Stimulated activated CD8-positive, alpha-beta memory T cell treated with anti-CD3 and anti-CD28 coated beads, Interleukin-12 subunit alpha, Interleukin-12 subunit beta, amount 100 ng/mL, for 4 hours (primary cell): Measurements from ENCODE around the gene ELMO1.

Source experiments
- DNase-seq: peaks from one replicate; pipeline ENCODE4 v3.0.0-alpha.2; 2020; ENCODE audit warnings: low read depth

The ELMO1 gene

DNA sequence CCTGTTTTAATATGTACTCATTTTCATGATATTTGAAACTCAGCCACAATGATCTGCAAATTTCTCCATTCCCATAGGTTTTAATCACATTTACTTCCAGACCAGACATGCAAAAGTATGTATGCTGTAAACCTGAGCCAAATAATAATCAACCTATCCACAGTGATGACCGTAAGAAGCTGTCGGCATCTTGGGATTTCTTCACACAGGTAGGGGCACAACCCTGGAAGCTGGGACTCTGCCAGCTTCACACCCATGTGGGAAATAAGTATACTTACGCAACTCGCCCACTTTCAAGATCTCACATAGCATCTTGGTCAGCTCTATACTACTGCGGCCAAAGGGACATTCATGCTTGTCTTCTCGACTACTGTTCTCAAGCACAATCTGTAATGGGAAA is 352.3 kb downstream of the ELMO1 start:
- DNase-seq, result no peak

DNA sequence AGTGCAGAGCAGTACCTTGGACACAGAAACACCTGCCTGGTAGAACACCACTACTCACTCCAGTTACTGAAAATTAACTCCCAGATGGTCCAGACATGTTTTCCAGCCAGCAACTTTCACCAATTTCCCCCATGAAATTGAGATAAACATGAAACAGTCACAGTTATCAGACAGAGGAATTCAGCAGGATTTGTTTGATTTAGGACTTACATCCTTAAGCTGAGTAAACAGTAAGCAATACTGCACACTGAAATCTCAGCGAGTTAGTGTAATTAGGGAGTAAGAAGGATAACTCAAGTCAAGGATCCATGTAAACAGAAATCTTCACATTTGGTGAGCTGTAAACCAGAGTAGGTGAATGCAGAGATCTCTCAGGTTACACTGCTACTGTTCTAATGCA is 353.5 kb downstream of the ELMO1 start:
- no peak for DNase-seq

DNA sequence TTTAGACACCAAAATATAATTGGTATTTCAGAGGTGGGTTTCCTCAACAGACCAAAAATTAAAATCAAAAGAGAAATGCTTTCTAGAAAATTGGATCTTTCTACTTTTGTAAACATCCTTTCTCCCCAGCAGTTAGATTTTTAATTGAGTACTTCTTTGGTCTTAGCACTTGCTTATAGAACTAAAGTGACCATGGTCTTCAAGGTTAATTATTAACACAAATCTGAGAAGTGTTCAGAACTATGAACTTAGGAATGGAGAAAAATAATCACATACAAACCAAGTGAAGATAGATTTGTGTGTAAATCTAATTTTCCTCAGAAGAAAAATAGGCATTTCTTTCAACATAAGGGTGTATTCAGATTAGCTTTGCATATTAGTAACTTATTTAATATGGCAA is 355.4 kb downstream of the ELMO1 start:
- DNase-seq, result no peak

DNA sequence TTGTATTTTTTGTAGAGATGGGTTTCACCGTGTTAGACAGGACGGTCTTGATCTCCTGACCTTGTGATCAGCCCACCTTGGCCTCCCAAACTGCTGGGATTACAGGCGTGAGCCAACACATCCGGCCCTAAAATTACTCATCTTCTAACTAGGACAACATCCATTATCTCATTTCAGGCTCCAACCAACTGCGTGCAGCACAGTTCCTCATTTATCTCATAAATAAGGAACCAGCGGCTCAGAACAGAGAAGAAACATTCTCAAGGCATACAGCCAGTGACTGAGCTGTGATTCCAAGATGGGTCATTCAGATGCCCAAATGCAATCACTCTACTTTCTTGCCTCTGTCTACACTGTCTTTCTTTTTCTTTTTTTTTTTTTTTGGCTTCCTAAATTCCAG is 356.1 kb downstream of the ELMO1 start:
- DNase-seq, result no peak

DNA sequence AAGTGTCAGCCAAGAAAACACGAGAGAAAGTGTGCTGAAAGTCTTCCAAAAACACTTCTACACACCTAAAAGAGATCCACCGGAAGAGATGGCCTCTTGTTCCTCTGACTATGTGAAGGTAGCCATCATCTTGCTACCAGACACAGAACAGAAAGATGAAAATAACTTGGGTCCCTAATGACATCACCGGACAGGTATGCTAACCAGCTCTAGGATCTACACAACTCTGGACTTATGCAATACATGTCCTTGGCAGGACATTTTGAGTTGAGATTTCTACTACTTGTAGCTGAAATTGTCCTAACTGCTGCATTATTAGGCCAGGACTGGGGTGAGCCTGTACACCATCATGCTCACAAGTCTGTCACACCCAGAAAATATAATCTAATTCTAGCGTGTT is 358.7 kb downstream of the ELMO1 start:
- no peak for DNase-seq

DNA sequence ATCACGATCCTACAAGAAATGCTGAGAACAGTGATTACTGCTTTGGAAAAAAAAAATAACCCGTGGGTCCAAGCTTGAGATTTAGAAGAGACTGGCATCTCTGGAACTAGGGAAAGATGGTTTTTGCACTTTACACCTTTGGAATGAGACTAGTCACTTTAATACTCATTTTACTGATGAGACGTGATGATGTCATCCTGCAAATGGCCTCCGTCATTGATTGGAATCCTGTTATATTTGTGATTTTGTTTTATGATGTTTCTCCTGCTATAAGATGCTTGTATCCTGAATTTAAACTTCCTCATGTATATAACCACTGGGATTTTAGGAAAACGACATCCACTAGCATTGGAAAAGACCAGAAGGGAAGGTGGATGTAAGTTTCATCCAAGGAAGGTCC is 363.1 kb downstream of the ELMO1 start:
- DNase-seq, result no peak

DNA sequence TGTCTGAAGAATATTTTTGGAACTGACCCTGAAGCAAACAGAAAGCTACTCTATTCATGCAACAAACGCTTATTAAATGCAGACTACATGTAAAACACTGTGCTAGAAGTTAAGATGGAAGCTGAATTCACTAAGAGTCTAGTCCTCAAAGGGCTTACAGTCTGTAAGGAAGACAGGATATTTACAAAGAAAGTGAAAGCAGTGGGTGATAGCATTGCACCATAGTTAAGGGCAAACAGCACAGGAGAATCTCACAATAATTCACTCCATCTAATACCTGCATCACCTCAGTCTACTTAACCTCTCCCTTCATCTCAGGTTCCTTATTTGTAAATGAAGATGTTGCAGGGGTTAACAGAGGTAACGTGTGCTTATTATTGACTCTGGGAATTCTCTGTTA is 364.4 kb downstream of the ELMO1 start:
- no peak for DNase-seq

DNA sequence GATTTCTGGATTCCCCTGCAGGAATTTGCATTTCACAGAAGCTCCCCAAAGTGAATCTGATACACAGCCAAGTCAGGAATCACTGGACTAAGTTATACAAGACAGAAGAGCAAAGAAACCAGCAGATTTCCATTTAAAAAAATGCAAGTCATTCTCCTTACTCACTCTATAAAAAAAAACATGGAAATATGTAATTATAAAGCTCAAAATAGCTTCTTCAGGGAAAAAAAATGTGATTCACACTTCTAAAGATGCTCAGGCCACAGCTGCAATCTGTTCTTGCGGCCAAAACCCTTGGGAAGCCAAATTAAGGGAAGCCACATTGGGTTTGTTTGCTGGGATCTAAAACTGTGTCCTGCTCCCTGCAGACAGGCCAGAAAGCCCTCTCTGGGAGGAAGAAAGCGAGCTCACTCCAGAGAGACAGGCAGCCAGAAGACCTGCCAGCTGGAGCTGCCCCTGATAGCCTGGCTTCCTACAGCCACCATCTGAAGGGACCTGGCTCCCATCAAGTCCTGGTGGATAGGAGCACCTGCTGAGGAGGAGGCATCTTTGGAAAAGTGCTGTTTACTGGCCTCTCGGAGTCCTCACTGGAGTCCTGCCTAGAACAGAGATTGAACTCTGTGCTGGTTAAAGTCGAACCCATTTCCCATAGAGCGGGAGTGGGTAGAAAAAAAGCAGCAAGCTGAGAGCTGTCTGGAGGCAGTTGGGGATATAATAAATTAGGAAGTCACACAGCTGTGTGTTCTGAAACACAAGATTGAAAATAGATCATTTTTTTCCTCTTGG is 365.2 kb downstream of the ELMO1 start:
- DNase-seq, result no peak

DNA sequence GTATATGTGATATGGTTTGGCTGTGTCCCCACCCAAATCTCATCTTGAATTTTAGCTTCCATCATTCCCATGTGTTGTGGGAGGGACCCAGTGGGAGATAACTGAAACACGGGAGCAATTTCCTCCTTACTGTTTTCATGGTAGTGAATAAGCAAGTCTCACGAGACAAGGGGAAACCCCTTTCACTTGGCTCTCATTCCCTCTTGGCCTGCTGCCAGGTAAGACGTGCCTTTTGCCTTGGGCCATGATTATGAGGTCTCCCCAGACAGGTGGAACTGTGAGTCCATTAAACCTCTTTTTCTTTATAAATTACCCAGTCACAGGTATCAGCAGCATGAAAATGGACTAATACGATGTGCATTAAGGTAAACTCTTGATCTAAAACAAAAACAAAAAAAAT is 367.2 kb downstream of the ELMO1 start:
- DNase-seq, result no peak

DNA sequence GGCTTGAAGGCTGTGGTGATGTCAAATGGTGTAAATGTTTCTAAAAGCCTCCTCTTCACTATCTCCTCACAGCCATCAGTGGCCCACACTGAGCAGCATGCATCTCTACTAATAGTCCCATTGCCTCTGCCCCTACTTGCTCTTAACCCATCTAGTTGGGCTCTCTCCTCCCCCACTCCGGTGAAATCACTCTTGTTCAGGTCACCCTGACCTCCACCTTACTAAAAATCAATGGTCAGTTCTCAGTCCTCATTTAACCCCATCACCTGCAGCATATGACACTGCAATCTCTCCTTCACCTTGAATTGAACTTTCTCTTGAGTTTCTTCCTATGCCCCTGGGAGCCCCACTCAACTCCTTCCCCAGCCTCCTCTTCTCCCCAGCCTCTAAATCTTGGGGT is 369.2 kb downstream of the ELMO1 start:
- no peak for DNase-seq

DNA sequence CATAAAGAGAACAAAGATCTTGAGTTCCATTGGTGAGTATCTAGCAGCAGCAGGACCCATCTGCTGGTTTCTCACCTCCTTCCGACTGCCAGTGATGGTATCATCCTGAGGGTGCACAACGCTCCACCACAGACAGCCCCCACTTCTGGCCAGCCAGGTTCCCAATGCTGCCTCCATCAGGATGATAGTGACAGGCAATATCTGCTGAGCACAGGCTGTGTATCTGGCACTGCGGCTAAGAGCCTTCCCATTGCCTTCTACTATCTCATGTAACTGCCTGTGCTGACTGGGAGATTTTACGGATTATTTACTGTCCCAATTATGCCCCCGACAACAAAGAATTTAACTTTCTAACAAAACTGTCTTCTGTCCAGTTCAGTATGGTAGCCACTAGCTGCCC is 372.0 kb downstream of the ELMO1 start:
- no peak for DNase-seq

DNA sequence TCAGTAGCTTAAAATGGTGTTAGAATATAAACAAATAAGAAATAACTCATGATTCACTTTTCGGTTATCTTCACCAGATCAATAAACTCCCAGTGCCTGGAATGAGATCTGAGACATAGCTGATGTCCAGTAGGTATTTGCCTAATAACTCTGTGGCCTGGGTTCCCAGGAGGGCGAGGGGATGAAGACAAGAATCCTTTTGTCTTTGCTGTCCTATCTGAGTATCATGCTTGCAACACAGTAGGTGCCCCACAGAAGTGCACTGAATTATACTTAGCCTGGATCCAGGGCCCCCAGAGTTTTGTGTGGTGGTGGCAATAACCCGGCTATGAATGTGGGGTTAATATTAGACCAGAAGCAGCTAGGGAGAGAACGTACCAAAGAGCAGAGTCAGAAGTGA is 374.3 kb downstream of the ELMO1 start:
- DNase-seq, result no peak

DNA sequence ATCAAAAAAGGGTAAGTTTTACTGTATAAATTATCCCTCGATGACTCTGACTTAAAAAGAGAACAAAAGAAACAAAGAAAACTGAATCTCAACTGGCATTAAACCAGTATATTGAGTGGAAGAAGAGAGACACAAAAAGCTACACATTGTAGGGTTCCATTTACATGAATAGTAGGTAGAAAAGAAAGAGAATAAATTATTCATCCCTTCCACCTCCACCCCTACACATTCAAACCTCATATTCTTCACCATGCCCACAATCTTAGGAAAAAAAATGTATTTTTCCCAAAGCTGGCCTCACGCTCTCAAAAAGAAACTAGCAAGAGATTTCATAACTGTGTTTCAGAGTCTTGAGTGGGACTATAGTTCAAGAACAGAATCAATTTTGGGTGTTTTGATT is 377.5 kb downstream of the ELMO1 start:
- DNase-seq, result no peak

DNA sequence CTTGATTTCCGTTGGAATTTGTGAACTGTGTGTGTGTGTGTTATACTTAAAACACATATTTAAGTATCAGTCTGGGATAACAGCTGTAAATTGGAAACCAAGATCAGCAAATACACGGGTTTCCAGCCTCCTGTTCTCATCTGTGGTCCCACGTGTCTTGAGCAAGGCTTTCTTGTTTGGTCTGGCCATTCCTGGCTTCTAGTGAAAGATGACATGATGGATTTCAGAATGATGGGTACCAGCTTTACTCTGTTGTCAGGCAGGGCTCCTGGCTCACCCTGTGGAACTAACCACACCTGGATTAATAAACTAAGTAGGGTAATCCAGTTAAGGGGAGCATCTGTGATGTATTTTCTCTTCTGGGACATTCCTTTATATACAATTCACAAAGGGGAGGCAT is 378.2 kb downstream of the ELMO1 start:
- no peak for DNase-seq

DNA sequence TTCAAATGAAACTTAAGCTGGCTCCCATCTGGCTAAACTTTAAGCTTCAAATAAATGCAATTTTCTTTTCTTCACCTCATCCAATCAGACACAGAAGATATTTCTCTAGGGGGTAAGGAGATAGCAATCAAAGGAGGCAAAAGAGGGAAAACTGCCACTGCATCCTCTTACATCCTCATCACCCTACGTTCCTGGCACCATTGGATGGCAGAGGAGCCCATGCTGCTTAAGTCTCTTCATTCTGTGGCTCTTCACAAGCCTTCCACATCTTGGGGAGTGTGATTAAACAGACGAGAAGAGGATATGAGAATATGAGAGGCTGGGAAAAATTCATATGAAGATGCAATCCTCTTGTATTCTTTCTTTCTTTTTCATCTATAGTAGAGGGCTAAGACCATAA is 378.6 kb downstream of the ELMO1 start:
- DNase-seq, result no peak

DNA sequence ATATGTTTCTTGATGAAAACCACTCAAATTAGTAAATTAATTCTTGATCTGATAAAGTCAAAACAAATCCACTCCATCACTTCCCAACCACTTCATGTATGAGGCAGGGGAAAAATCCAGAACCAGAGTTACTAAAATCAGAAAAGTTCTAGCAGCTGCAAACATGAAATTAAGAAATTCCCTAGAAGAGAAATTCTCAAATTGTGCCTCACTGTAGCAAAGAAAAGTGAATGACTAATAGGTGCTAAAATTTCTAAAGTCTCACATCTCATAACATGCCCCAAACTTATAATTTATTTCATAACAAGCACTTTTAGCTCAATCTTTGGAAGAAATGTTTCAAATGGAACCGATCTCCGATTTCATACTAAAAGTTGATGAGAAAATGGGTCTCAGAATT is 379.3 kb downstream of the ELMO1 start:
- no peak for DNase-seq

DNA sequence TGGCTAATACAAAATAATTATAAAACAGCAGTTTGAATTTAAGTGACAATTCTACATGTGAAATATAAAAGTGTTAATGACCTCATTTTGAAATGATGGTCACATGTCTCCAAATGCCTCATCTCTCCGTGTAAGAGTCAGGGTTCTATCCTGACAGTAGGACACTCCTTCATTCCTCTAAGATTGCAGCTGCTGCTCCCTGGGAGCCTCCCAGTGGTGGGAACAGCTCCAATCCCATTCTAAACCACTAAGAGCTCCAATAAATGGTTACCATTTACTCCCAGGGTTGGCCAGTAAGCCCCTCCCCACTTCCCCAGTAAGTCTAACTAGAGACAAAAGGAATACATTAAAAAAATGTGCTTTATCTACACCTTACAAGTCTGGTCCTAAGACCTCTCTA is 379.8 kb downstream of the ELMO1 start:
- no peak for DNase-seq

DNA sequence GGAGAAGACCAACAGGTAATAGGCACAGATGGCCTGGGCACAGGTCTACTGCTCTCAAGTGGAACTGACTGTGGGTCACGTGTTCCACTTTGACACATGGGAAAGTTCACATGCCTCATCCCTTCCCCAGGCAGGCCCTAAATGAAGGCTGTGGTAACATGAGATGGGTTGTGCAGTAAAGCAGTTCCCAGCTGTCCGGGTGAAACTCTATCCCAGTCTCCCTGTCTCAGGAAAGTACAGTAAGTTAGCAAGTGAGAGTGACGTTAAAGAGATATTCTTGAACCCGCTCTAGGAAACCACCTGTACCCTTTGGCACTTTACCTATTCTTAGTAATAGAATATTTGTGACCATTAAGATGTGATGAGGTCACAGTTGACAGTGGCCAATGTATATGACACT is 380.6 kb downstream of the ELMO1 start:
- DNase-seq, result no peak

DNA sequence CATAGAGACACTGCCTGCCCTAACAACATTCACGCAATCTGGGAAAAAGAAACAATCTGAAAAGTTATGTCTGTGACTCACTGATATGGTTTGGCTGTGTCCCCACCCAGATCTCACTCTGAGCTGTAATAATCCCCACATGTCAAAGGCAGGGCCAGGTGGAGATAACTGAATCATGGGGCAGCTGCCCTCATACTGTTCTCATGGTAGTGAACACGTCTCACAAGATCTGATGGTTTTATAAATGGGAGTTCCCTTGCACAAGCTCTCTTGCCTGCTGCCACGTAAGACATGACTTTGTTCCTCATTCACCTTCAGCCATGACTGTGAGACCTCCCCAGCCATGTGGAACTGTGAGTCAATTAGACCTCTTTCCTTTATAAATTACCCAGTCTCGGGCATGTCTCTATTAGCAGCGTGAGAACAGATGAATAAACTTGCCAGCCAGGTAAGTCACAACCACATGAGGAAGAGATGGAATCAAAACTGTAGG is 382.8 kb downstream of the ELMO1 start:
- DNase-seq, result no peak

DNA sequence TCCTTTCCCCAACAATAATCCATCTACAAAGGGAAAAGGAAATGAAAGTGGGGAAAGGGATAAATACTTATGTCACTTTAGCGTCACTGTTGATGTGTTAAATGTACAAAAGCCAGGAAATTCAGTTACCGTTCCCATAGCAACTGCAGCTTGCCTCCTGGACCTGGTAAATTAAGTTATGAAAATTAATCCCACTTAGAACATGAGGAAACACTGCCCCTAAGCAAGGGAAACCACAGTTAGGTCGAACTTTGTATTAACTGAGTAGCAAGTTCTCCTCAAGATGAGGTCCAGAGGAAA is 386.2 kb downstream of the ELMO1 start:
- DNase-seq, result no peak

DNA sequence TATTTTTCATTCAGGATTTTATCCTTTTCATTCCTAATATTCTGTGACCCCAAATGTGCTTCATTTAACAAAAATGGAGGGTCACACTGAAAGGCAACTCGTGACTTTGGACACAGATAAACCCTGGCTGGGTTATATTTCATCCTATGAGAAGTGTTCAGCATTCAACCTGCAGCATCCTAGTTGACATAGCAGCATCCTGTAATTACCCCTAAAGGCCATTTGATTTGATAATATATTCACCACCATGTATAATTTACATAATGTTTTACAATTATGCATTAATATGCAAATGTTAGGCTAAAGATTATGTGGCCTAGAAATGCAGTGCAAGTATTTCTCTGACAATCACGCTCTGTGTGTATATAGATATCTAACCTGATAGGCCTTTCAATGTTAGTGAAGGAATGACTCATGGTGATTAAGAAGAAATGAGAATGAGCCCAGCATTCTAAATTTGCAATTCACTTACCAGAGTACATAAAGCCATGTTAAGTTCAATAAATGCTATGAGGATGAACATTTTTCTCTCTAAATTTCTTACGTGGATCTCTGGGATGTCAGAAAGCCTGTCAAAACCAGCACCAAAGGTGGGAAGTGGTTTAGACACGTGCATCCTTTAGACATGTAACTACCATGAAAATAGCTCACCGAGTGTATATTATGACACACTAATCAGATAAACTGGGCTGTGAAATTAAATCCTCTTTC is 386.7 kb downstream of the ELMO1 start:
- DNase-seq, result no peak

DNA sequence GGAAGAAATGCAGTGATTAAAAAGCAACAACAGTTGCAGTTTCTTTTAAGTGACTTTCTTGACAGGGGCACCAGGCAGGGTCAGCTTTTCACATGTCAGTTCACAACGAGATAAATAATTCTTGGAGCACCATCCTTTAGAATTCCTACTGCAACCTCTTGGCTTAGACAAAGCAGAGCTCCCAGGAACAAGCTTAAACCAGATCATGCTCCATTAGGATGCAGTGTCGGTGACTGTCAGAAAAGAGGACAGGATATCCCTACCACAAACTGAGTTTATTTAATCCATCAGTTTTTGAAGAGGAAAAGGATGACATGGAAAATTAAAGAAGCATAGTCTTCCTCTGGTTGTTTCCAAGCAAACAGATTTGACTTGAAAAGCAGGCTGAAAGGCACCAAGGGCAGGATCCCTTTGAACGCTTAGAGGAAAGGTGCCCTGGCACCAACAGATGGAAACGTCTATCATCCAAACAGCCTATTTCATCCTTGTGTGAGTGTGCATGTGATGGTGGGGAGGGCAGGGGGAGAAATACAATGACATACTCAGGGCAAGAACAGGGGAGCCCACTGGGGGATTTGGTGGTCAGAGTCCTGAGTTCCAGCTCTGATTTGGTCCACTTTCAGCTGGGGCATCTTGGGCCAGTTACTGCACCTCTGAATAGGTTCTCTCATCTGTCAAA is 392.3 kb downstream of the ELMO1 start:
- DNase-seq, result no peak

DNA sequence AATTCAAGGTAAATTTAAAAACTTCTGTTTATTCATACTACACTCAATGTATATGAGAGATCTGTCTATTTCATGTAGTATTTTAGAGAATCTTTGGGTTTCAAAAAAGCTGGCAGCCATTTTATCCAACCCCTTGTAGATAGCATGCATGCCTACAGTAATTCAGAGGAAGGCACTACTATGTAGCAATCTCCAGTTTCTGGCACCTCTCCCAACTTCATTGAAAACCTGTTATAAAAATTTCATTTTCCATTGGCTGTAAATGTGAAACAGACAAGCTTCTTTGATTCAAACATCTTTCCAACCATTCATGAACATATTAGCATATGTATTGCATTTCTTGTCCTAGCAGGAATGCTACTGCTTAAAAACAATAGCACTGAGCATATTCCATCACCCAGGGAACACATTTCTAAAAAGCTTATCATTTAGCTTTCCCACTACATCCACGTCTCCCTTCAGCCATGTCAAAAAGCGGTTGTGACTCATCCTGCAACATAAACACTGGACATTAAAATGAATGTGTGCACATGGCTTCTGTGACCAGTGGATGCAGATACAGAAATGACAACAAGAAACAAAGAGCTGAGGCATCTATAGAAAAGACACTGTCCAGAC is 393.9 kb downstream of the ELMO1 start:
- DNase-seq, result no peak
